Peyer's patch (tissue), 4 donors: ENCODE data around the gene NAV2.

Experiments used
- CTCF ChIP-seq, 6 experiments: fragments of 450-650 bp in 4 of 6; fragments of 200-600 bp in 2 of 6; sonication (generic) in 1 of 6; IDR thresholded peaks; one replicate each; pipeline ENCODE4 v1.5.1; 2017 to 2019; ENCODE audit warnings: antibody characterized with exemption in 6 of 6, mild to moderate bottlenecking in 3 of 6, moderate library complexity in 1 of 6
- POLR2A ChIP-seq, 2 donors: fragments of 450-650 bp; IDR thresholded peaks; one replicate each; pipeline ENCODE4 v1.5.1; 2017; ENCODE audit warnings: antibody characterized with exemption in 2 of 2, mild to moderate bottlenecking in 2 of 2, moderate library complexity in 2 of 2

- TF ChIP-seq POLR2A (IDR thresholded peaks at IDR 0.05): no peak
- no peak for TF ChIP-seq CTCF (IDR thresholded peaks at IDR 0.05)
Measured at GRCh38 chr11:19683141-19683805, 29.4 kb upstream of the NAV2 start.
